Right lobe of liver (tissue), 6 donors: ENCODE data around the gene TRIL. TPM values are rescaled to one million over a fixed set of nuclear protein-coding genes. Genes with fewer than 3 reads are reported as not detected.

ENCODE experiments used
- ATAC-seq, 4 donors: fragments of 200-7000 bp; cut with Tn5 transposase; one replicate each; pipeline ENCODE4 v1.9.1; 2020; ENCODE audit warnings: mild to moderate bottlenecking in 4 of 4, moderate library complexity in 4 of 4
- DNase-seq, 3 donors: peaks; one replicate each; pipeline ENCODE4 v3.0.0-alpha.2; 2020
- H3K27ac ChIP-seq, 3 donors: fragments of 200-600 bp; one replicate each; pipeline ENCODE4 v1.8.0; 2022
- H3K27me3 ChIP-seq, 2 donors: fragments of 200-600 bp; one replicate each; pipeline ENCODE4 v1.8.0; 2022
- H3K36me3 ChIP-seq, 4 donors: fragments of 200-600 bp; sonication (generic) in 1 of 4; one replicate each; pipeline versions ENCODE4 v1.5.1 to v1.8.0; 2017 to 2022; ENCODE audit warnings: control low read depth in 1 of 4
- H3K4me1 ChIP-seq, 4 donors: fragments of 200-600 bp; sonication (generic) in 1 of 4; one replicate each; pipeline versions ENCODE4 v1.5.1 to v1.8.0; 2017 to 2022; ENCODE audit warnings: control low read depth in 1 of 4
- H3K4me3 ChIP-seq, 3 donors: fragments of 200-600 bp; one replicate each; pipeline ENCODE4 v1.8.0; 2022
- H3K9me3 ChIP-seq, 4 donors: fragments of 200-600 bp; sonication (generic) in 1 of 4; one replicate each; pipeline versions ENCODE4 v1.5.1 to v1.8.0; 2017 to 2022; ENCODE audit warnings: control low read depth in 1 of 4
- POLR2A ChIP-seq: fragments of 450-650 bp; IDR thresholded peaks from one replicate; pipeline ENCODE4 v1.6.1; 2017; ENCODE audit warnings: antibody characterized with exemption, mild to moderate bottlenecking
- WGBS: methylation state at CpG from one replicate; pipeline ENCODE4 v1.1.6; 2018; ENCODE audit warnings: low coverage, low lambda C conversion rate; ENCODE audit not compliant: insufficient coverage; ENCODE audit errors: missing lambda C conversion rate; 5-methylcytosine and 5-hydroxymethylcytosine counted together
- intact Hi-C, 2 donors: fragments of 100-400 bp; cut with DNase I; formaldehyde crosslinking; loops; one replicate each; pipeline versions ENCODE4 v1.11.2 to v1.14.1; 2022
- total RNA-seq, 6 experiments: library from RNA; depleted of rRNA in 2 of 6; stranded (reverse); fragments of >200 nt in 2 of 6; fragmentation: NEBNext Ultra II Directional in 3 of 6; extraction: Animal tissue kit (Norgen Biotek cat#: 25700) in 3 of 6; gene quantifications; one replicate each; pipeline versions ENCODE4 v1.1.0 to v1.2.4, GENCODE V29; 2016 to 2023
- TF ChIP-seq, protein P1 (sequence below), 4 donors: fragments of 200-600 bp in 3 of 4; fragments of 450-650 bp in 1 of 4; IDR thresholded peaks; one replicate each; pipeline versions ENCODE4 v1.5.1 to v1.8.0; 2016 to 2022; ENCODE audit warnings: antibody characterized with exemption in 4 of 4, mild to moderate bottlenecking in 2 of 4
- donor health status: DM: no; HTN: yes; CAD: no.
- donor health status: DM: no; HTN: no; CAD: no.
- donor health status: DM: no; HTN: no; CAD: no.
- donor health status: DM: no; HTN: yes; CAD: no.
- donor health status: DM: no; HTN: yes; CAD: no.

Gene TRIL
- total RNA-seq, 6 experiments from 2014 or later: 0.12 to 0.29 (median 0.21) TPM

DNA sequence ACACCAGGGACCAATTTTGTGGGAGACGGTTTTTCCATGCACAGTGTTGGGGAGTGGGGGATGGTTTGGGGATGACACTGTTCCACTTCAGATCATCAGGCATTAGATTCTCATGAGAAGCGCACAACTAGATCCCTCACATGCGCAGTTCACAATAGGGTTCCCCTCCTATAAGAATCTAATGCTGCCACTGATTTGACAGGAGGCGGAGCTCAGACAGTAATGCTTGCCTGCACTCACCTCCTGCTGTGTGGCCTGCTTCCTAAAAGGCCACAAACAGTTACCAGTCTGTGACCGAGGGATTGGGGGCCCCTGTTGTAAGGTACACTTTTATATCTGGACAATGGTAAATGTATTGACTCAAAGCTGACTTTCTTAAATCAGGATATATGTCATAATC lies 45.6 kb upstream of the TRIL start:
- DNase-seq: no peak
- no peak for ATAC-seq
- Histone ChIP-seq H3K9me3 (no peaks in the 10 kb centered on the region), H3K36me3 (no peaks in the 10 kb centered on the region), H3K4me3 (no peak overlapping the region), H3K27ac (no peak overlapping the region), H3K4me1 (no peaks in the 10 kb centered on the region), H3K27me3 (no peaks in the 10 kb centered on the region)
- TF ChIP-seq, protein P1, sequence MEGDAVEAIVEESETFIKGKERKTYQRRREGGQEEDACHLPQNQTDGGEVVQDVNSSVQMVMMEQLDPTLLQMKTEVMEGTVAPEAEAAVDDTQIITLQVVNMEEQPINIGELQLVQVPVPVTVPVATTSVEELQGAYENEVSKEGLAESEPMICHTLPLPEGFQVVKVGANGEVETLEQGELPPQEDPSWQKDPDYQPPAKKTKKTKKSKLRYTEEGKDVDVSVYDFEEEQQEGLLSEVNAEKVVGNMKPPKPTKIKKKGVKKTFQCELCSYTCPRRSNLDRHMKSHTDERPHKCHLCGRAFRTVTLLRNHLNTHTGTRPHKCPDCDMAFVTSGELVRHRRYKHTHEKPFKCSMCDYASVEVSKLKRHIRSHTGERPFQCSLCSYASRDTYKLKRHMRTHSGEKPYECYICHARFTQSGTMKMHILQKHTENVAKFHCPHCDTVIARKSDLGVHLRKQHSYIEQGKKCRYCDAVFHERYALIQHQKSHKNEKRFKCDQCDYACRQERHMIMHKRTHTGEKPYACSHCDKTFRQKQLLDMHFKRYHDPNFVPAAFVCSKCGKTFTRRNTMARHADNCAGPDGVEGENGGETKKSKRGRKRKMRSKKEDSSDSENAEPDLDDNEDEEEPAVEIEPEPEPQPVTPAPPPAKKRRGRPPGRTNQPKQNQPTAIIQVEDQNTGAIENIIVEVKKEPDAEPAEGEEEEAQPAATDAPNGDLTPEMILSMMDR (IDR thresholded peaks at IDR 0.05): no peak
- no peak for TF ChIP-seq POLR2A
- 73% methylated on average over 3 of the region's 5 CpGs for WGBS
- intact Hi-C loops: no loop called here

DNA sequence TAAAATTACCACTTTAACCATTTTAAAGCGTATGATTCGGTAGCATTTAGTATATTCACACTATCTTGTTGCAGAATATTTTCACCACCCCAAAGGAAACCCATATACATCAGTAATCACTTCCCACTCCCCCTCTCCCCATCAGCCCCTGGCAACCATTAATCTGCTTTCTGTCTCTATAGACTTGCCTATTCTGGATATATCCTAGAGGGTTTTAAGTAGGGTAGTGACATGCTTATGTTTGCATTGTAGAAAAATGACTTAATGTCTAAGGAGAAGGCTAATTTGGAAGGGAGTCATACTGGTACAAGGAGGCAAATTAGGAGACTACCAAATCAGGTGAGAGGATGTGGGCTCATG lies 42.6 kb upstream of the TRIL start:
- H3K4me3 ChIP-seq: no peak overlapping the region
- TF ChIP-seq, protein P1 (IDR thresholded peaks at IDR 0.05): no peak
- no peak for TF ChIP-seq POLR2A
- DNase-seq (no peak), ATAC-seq (no peak)
- no peaks in the 10 kb centered on the region for H3K4me1 ChIP-seq
- no peaks in the 10 kb centered on the region for H3K36me3 ChIP-seq
- H3K27ac ChIP-seq: no peak overlapping the region
- H3K27me3 ChIP-seq: no peaks in the 10 kb centered on the region
- intact Hi-C loops: no loop called here
- H3K9me3 ChIP-seq: no peaks in the 10 kb centered on the region
- 100% methylated on average over 1 of the region's 2 CpGs for WGBS

DNA sequence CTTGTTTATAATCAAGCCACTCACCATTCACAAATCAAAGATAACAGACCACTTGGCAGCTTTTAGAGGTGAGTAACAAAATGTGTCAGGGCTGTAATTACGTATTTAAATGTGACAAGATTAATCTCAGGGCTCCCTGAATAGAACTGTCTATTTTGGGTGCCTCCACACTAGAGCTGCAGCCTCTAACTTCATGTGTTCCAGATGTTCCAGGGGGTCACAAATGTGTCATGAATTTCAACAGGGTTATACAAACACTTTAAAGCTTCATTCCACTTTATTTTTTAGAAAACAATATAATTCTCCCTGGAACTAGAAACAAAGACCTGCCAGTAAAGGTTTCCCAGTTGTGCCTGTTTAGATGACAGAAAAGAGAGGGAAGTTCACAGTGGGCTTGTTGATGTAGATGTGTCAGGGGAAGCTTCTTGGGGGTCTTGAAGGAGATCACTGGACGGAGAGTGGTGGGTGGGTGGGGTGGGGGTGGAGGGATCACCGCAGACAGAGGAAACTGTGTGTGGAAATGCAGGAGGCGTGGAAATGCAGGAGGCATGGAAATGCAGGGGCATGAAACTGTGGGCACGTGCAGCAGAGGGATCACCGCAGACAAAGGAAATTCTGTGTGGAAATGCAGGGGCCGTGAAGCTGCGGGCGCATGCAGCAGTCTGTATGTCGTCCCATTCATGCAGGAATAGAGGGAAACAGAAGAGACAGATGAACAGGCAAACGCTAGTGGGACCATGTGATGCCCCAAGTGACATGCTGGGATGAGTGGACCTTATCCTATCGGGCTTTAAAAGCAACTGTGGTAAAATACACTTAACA lies 42.0 kb upstream of the TRIL start:
- DNase-seq: no peak
- Histone ChIP-seq H3K27me3 (no peaks in the 10 kb centered on the region), H3K9me3 (no peaks in the 10 kb centered on the region), H3K36me3 (no peaks in the 10 kb centered on the region), H3K27ac (no peak overlapping the region), H3K4me3 (no peak overlapping the region), H3K4me1 (no peaks in the 10 kb centered on the region)
- ATAC-seq: no peak
- intact Hi-C loops: no loop called here
- no peak for TF ChIP-seq POLR2A
- TF ChIP-seq, protein P1 (IDR thresholded peaks at IDR 0.05): no peak
- WGBS: 82% methylated on average over 9 of the region's 12 CpGs

DNA sequence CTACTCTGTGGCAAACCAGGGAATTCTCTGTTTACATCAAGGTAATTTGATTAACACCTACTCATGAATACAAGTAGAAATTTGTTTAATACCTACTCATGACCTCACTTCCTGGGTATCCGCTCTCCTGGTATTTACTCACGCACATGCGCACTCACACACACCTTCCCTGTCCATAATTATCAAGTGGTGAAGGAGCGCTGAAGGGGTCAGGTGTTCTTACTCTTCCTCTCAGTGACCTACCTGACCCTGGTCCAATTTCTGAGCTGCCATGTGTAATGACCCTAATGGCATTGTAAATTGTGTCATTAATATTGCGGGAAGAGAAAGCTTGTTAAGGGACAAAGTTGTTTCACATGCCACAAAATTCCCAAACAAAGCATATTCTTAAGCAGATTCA lies 41.3 kb upstream of the TRIL start:
- H3K4me1 ChIP-seq: no peaks in the 10 kb centered on the region
- H3K27ac ChIP-seq: no peak overlapping the region
- no peaks in the 10 kb centered on the region for H3K9me3 ChIP-seq
- ATAC-seq (no peak), DNase-seq (no peak)
- H3K27me3 ChIP-seq: no peaks in the 10 kb centered on the region
- H3K4me3 ChIP-seq: no peak overlapping the region
- 96% methylated on average over 5 of the region's 5 CpGs for WGBS
- intact Hi-C loops: no loop called here
- no peaks in the 10 kb centered on the region for H3K36me3 ChIP-seq
- no peak for TF ChIP-seq POLR2A
- TF ChIP-seq, protein P1 (IDR thresholded peaks at IDR 0.05): no peak
